GM12878 (cell line): ENCODE data around the gene WIPF2. TPM values are rescaled to one million over a fixed set of nuclear protein-coding genes. Genes with fewer than 3 reads are reported as not detected.

ENCODE experiments used
- ATAC-seq: fragments of 200-7000 bp; cut with Tn5 transposase; 3 replicates; pipeline ENCODE4 v1.9.1; 2020; ENCODE audit warnings: mild to moderate bottlenecking, moderate library complexity
- BruUV-seq: library from RNA; stranded (reverse); fragments of 400-500 nt; replicated peaks from 2 replicates; lab custom pipeline; 2021; lab: Mats Ljungman, UMichigan
- CTCF ChIA-PET: fragments of 300-600 bp; sonication (Branson Sonifier 250); formaldehyde crosslinking; extraction: SDS; loops from one replicate; lab custom pipeline; 2021; ENCODE audit warnings: inconsistent platforms; lab: Yijun Ruan, JAX
- POLR2A ChIA-PET: fragments of 350-600 bp; formaldehyde crosslinking; extraction: SDS; loops from one replicate; lab custom pipeline; 2021; ENCODE audit warnings: inconsistent platforms; lab: Charles Lee
- RAD21 ChIA-PET: fragments of 300-600 bp; sonication (Branson Sonifier 250); formaldehyde crosslinking; loops from one replicate; lab custom pipeline; 2023; ENCODE audit warnings: antibody characterized with exemption; ENCODE audit not compliant: unreplicated experiment; lab: Charles Lee
- SMC1A ChIA-PET: fragments of 300-600 bp; sonication (Branson Sonifier 250); formaldehyde crosslinking; loops from one replicate; lab custom pipeline; 2023; ENCODE audit not compliant: unreplicated experiment, uncharacterized antibody; lab: Charles Lee
- DNase-seq: peaks from one replicate; pipeline ENCODE4 v3.0.0-alpha.2; 2011; ENCODE audit warnings: low read depth, low spot score
- FAIRE-seq: peaks from 3 replicates; lab custom pipeline; 2011; peaks lifted over from hg19 to GRCh38; lab: Jason Lieb, UNC
- H2AFZ ChIP-seq: 2 replicates; pipeline ENCODE4 v1.6.0; 2011; ENCODE audit warnings: low read depth, low read length, control low read depth; ENCODE audit not compliant: control insufficient read depth
- H3K27ac ChIP-seq: 2 replicates; pipeline ENCODE4 v1.5.1; 2011; ENCODE audit warnings: control low read depth; ENCODE audit not compliant: control insufficient read depth, insufficient read depth
- H3K27me3 ChIP-seq, 2 experiments: replicated peaks in 1 of 2; 2 replicates each; pipeline versions ENCODE4 v1.6.0 to v1.6.1; 2011; ENCODE audit warnings: low read length in 1 of 2; ENCODE audit not compliant: control insufficient read depth in 2 of 2, insufficient read depth in 2 of 2
- H3K36me3 ChIP-seq, 2 experiments: 2 replicates each; pipeline ENCODE4 v1.5.1; 2011; ENCODE audit warnings: low read length in 1 of 2; ENCODE audit not compliant: control insufficient read depth in 2 of 2, insufficient read depth in 2 of 2
- H3K4me1 ChIP-seq: 2 replicates; pipeline ENCODE4 v1.6.1; 2011; ENCODE audit warnings: mild to moderate bottlenecking, low read length, moderate library complexity, mixed read lengths; ENCODE audit not compliant: control insufficient read depth, insufficient read depth
- H3K4me2 ChIP-seq: 2 replicates; pipeline ENCODE4 v1.6.0; 2011; ENCODE audit warnings: control low read depth; ENCODE audit not compliant: control insufficient read depth, insufficient read depth
- H3K4me3 ChIP-seq: fragments of 200-600 bp; sonication (generic); 2 replicates; pipeline ENCODE4 v1.5.1; 2016
- H3K79me2 ChIP-seq: 2 replicates; pipeline ENCODE4 v1.6.0; 2011; ENCODE audit warnings: low read length; ENCODE audit not compliant: control insufficient read depth, insufficient read depth
- H3K9ac ChIP-seq: 2 replicates; pipeline ENCODE4 v1.8.0; 2011; ENCODE audit warnings: low read length, control low read depth, mixed read lengths; ENCODE audit not compliant: control insufficient read depth, insufficient read depth
- H3K9me3 ChIP-seq: replicated peaks from 3 replicates; pipeline ENCODE4 v1.5.1; 2011; ENCODE audit warnings: mild to moderate bottlenecking, low read length; ENCODE audit not compliant: control insufficient read depth, insufficient read depth
- H4K20me1 ChIP-seq: 2 replicates; pipeline ENCODE4 v1.6.0; 2011; ENCODE audit not compliant: control insufficient read depth, insufficient read depth
- CREM ChIP-seq: IDR thresholded peaks from 2 replicates; pipeline ENCODE4 v1.6.1; 2014; ENCODE audit warnings: antibody characterized with exemption, low read depth
- HDAC2 ChIP-seq: fragments of 200-600 bp; sonication (generic); IDR thresholded peaks from 2 replicates; pipeline ENCODE4 v1.6.1; 2017
- MTA3 ChIP-seq: IDR thresholded peaks from 2 replicates; pipeline ENCODE4 v1.6.1; 2012; ENCODE audit warnings: low read length, inconsistent platforms, borderline replicate concordance
- SMAD5 ChIP-seq: IDR thresholded peaks from 2 replicates; pipeline ENCODE4 v1.6.1; 2016; ENCODE audit warnings: antibody characterized with exemption, low read depth
- WGBS: methylation state at CpG from one replicate; pipeline ENCODE4 v1.1.6; 2016; ENCODE audit warnings: low lambda C conversion rate; ENCODE audit not compliant: insufficient replicate concordance, insufficient coverage; ENCODE audit errors: missing lambda C conversion rate; 5-methylcytosine and 5-hydroxymethylcytosine counted together
- in situ Hi-C: fragments of 300-500 bp; cut with MboI; formaldehyde crosslinking; loops from 9 replicates; pipeline ENCODE4 v1.14.3; 2018; ENCODE audit warnings: mixed read lengths
- intact Hi-C: fragments of 100-400 bp; cut with micrococcal nuclease; formaldehyde crosslinking; loops from one replicate; pipeline ENCODE4 v1.14.2; 2022; ENCODE audit not compliant: unreplicated experiment
- polyA plus RNA-seq, 11 experiments: library from polyadenylated mRNA; depleted of rRNA in 4 of 11; unstranded in 6 of 11; stranded (reverse) in 5 of 11; fragments of >200 nt; fragmentation: Nextera tagmentation in 4 of 11; fragmentation: Illumina TruSeq in 1 of 11; extraction: Ambion mirVana in 4 of 11; extraction: Trizol in 1 of 11; gene quantifications; 1 replicate in 1 of 11; 2 replicates in 10 of 11; pipeline versions ENCODE4 v1.2.1 to v1.2.3, GENCODE V29; 2011 to 2016; ENCODE audit warnings: inconsistent platforms in 2 of 11, missing spikeins in 2 of 11, low read depth in 1 of 11
- total RNA-seq, 4 experiments: library from RNA; depleted of rRNA in 3 of 4; stranded (reverse); fragments of >200 nt in 3 of 4; fragmentation: Illumina TruSeq in 1 of 4; extraction: Trizol in 1 of 4; gene quantifications; 2 replicates each; pipeline versions ENCODE4 v1.2.1 to v1.2.3, GENCODE V29; 2013 to 2021
- TF ChIP-seq, protein P1 (sequence below): IDR thresholded peaks from 2 replicates; pipeline ENCODE4 v1.6.1; 2012; ENCODE audit warnings: improper control_type of control experiment, low read depth, low read length; ENCODE audit not compliant: insufficient replicate concordance
- TF ChIP-seq, protein P2 (sequence below): fragments of 450-650 bp; IDR thresholded peaks from 2 replicates; pipeline ENCODE4 v1.6.1; 2017; ENCODE audit warnings: mild to moderate bottlenecking, moderate library complexity

WIPF2 gene
- total and polyA plus RNA-seq, 10 of the 15 experiments (the other 5 are each of a cell fraction or from before 2014, with no cell fraction given), result 4.2 to 20.8 (median 7.1) TPM

DNA sequence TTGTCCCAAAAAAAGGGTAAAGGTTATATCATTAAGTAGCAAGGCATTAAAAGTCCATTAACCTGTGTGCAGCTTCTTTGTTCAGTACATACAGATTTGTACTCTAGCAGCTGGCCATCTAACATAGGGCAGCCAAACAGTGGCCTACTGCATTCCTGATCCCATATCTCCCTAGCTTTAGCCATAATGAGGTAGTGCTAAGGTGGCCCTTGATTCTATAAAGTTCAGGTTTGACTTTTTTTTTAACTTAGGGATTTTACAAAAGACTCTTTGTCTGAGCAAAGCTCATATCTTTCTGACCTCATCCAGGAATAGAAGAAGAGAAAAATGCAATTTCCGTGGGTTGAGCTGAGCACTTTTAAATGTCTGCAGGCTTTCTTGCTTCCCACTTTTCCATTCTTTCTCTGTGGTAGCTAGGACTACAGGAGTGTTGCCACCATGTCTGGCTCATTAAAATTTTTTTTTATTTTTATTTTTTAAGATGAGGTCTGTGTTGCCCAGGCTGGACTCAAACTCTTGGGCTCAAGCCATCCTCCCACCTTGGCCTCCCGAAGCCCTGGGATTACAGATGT is 49.1 kb downstream of the WIPF2 start:
- no peak for DNase-seq
- no peak for TF ChIP-seq MTA3
- TF ChIP-seq, protein P1, sequence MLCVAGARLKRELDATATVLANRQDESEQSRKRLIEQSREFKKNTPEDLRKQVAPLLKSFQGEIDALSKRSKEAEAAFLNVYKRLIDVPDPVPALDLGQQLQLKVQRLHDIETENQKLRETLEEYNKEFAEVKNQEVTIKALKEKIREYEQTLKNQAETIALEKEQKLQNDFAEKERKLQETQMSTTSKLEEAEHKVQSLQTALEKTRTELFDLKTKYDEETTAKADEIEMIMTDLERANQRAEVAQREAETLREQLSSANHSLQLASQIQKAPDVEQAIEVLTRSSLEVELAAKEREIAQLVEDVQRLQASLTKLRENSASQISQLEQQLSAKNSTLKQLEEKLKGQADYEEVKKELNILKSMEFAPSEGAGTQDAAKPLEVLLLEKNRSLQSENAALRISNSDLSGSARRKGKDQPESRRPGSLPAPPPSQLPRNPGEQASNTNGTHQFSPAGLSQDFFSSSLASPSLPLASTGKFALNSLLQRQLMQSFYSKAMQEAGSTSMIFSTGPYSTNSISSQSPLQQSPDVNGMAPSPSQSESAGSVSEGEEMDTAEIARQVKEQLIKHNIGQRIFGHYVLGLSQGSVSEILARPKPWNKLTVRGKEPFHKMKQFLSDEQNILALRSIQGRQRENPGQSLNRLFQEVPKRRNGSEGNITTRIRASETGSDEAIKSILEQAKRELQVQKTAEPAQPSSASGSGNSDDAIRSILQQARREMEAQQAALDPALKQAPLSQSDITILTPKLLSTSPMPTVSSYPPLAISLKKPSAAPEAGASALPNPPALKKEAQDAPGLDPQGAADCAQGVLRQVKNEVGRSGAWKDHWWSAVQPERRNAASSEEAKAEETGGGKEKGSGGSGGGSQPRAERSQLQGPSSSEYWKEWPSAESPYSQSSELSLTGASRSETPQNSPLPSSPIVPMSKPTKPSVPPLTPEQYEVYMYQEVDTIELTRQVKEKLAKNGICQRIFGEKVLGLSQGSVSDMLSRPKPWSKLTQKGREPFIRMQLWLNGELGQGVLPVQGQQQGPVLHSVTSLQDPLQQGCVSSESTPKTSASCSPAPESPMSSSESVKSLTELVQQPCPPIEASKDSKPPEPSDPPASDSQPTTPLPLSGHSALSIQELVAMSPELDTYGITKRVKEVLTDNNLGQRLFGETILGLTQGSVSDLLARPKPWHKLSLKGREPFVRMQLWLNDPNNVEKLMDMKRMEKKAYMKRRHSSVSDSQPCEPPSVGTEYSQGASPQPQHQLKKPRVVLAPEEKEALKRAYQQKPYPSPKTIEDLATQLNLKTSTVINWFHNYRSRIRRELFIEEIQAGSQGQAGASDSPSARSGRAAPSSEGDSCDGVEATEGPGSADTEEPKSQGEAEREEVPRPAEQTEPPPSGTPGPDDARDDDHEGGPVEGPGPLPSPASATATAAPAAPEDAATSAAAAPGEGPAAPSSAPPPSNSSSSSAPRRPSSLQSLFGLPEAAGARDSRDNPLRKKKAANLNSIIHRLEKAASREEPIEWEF, result no peak
- no peak for TF ChIP-seq CREM
- TF ChIP-seq, protein P2, sequence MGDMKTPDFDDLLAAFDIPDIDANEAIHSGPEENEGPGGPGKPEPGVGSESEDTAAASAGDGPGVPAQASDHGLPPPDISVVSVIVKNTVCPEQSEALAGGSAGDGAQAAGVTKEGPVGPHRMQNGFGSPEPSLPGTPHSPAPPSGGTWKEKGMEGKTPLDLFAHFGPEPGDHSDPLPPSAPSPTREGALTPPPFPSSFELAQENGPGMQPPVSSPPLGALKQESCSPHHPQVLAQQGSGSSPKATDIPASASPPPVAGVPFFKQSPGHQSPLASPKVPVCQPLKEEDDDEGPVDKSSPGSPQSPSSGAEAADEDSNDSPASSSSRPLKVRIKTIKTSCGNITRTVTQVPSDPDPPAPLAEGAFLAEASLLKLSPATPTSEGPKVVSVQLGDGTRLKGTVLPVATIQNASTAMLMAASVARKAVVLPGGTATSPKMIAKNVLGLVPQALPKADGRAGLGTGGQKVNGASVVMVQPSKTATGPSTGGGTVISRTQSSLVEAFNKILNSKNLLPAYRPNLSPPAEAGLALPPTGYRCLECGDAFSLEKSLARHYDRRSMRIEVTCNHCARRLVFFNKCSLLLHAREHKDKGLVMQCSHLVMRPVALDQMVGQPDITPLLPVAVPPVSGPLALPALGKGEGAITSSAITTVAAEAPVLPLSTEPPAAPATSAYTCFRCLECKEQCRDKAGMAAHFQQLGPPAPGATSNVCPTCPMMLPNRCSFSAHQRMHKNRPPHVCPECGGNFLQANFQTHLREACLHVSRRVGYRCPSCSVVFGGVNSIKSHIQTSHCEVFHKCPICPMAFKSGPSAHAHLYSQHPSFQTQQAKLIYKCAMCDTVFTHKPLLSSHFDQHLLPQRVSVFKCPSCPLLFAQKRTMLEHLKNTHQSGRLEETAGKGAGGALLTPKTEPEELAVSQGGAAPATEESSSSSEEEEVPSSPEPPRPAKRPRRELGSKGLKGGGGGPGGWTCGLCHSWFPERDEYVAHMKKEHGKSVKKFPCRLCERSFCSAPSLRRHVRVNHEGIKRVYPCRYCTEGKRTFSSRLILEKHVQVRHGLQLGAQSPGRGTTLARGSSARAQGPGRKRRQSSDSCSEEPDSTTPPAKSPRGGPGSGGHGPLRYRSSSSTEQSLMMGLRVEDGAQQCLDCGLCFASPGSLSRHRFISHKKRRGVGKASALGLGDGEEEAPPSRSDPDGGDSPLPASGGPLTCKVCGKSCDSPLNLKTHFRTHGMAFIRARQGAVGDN, result no peak
- TF ChIP-seq SMAD5, result no peak
- TF ChIP-seq HDAC2, result no peak

More for the DNA sequence above, 49.1 kb downstream of the WIPF2 start:
- intact Hi-C loops (no loop called here), in situ Hi-C loops (no loop called here)
- ChIA-PET SMC1A (interaction anchor here (0.5 to 1.3 kb wide), 6 partner anchors 8 to 34 kb away, joined by 3 to 4 read pairs (median 3); no protein-coding TSS in a partner anchor), POLR2A (interaction anchor here (1.0 kb wide), 1 partner anchor 10 kb away, joined by 3 read pairs; no protein-coding TSS in a partner anchor), CTCF (interaction anchor here (0.6 to 1.8 kb wide), 4 partner anchors 8 to 66 kb away, joined by 3 to 6 read pairs (median 4); no protein-coding TSS in a partner anchor), RAD21 (no interaction called here)
- FAIRE-seq (no peak), ATAC-seq (no peak)
- Histone ChIP-seq H3K4me2 (no peak overlapping the region), H3K9me3 (no peaks in the 10 kb centered on the region), H3K27ac (no peak overlapping the region), H3K36me3 (peaks cover 0 to 6% of the 10 kb centered on the region in 2 experiments), H4K20me1 (no peaks in the 10 kb centered on the region), H2AFZ (no peak overlapping the region), H3K9ac (no peak overlapping the region), H3K79me2 (no peaks in the 10 kb centered on the region), H3K4me1 (no peaks in the 10 kb centered on the region), H3K27me3 (no peaks in the 10 kb centered on the region), H3K4me3 (no peak overlapping the region)
- 61% methylated on average over 2 of the region's 2 CpGs for WGBS
- no TSS peak for BruUV-seq
